Measurements from ENCODE around the gene TRIM27. TPM values are rescaled to one million over a fixed set of nuclear protein-coding genes. Genes with fewer than 3 reads are reported as not detected.

TRIM27 gene
- total RNA-seq, 1 experiment from 2014 or later, result 79.8 TPM

GRCh38 chr6:28920281-28920680 lies 3.5 kb downstream of the TRIM27 start (continued):
- no peak for TF ChIP-seq CBFB (CRISPR knock-in tag; IDR thresholded peaks at IDR 0.05; ENCODE audit: low read depth)
- TF ChIP-seq NFE2L1 (CRISPR knock-in tag; IDR thresholded peaks at IDR 0.05), result no peak
- TF ChIP-seq, protein P1, sequence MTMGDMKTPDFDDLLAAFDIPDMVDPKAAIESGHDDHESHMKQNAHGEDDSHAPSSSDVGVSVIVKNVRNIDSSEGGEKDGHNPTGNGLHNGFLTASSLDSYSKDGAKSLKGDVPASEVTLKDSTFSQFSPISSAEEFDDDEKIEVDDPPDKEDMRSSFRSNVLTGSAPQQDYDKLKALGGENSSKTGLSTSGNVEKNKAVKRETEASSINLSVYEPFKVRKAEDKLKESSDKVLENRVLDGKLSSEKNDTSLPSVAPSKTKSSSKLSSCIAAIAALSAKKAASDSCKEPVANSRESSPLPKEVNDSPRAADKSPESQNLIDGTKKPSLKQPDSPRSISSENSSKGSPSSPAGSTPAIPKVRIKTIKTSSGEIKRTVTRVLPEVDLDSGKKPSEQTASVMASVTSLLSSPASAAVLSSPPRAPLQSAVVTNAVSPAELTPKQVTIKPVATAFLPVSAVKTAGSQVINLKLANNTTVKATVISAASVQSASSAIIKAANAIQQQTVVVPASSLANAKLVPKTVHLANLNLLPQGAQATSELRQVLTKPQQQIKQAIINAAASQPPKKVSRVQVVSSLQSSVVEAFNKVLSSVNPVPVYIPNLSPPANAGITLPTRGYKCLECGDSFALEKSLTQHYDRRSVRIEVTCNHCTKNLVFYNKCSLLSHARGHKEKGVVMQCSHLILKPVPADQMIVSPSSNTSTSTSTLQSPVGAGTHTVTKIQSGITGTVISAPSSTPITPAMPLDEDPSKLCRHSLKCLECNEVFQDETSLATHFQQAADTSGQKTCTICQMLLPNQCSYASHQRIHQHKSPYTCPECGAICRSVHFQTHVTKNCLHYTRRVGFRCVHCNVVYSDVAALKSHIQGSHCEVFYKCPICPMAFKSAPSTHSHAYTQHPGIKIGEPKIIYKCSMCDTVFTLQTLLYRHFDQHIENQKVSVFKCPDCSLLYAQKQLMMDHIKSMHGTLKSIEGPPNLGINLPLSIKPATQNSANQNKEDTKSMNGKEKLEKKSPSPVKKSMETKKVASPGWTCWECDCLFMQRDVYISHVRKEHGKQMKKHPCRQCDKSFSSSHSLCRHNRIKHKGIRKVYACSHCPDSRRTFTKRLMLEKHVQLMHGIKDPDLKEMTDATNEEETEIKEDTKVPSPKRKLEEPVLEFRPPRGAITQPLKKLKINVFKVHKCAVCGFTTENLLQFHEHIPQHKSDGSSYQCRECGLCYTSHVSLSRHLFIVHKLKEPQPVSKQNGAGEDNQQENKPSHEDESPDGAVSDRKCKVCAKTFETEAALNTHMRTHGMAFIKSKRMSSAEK (CRISPR knock-in tag; IDR thresholded peaks at IDR 0.05; ENCODE audit: borderline replicate concordance), result no peak

DNA sequence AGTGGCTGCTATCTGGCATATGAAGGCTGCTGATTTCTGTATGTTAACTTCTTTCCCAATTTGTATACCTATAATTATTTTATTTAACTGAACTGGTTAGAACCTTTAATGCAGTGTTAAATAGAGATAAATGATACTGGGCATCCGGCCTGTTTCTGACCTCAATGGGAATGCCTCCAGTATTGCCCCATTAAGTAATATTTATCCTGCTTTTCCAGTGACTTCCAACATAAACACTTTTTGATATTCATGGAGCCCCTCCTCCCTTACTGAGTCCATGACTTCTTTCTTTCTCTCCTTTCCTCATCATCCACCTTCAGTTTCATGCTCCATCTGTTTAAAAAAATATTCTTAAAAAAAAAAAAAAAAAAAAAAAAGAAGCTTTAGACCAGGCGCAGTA lies 8.8 kb downstream of the TRIM27 start:
- no peaks in the 10 kb centered on the region for H3K4me1 Mint-ChIP-seq
- no peak for TF ChIP-seq SMAD4 (CRISPR knock-in tag; IDR thresholded peaks at IDR 0.05)
- TF ChIP-seq, protein P2, sequence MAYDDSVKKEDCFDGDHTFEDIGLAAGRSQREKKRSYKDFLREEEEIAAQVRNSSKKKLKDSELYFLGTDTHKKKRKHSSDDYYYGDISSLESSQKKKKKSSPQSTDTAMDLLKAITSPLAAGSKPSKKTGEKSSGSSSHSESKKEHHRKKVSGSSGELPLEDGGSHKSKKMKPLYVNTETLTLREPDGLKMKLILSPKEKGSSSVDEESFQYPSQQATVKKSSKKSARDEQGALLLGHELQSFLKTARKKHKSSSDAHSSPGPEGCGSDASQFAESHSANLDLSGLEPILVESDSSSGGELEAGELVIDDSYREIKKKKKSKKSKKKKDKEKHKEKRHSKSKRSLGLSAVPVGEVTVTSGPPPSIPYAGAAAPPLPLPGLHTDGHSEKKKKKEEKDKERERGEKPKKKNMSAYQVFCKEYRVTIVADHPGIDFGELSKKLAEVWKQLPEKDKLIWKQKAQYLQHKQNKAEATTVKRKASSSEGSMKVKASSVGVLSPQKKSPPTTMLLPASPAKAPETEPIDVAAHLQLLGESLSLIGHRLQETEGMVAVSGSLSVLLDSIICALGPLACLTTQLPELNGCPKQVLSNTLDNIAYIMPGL (CRISPR knock-in tag; IDR thresholded peaks at IDR 0.05), result no peak
- TF ChIP-seq, protein P3, sequence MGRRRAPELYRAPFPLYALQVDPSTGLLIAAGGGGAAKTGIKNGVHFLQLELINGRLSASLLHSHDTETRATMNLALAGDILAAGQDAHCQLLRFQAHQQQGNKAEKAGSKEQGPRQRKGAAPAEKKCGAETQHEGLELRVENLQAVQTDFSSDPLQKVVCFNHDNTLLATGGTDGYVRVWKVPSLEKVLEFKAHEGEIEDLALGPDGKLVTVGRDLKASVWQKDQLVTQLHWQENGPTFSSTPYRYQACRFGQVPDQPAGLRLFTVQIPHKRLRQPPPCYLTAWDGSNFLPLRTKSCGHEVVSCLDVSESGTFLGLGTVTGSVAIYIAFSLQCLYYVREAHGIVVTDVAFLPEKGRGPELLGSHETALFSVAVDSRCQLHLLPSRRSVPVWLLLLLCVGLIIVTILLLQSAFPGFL (CRISPR knock-in tag; IDR thresholded peaks at IDR 0.05; ENCODE audit: borderline replicate concordance), result no peak
- TF ChIP-seq ZNF138 (CRISPR knock-in tag; conservative IDR thresholded peaks at IDR 0.05), result no peak
- TF ChIP-seq SMAD3 (CRISPR knock-in tag; IDR thresholded peaks at IDR 0.05; ENCODE audit: borderline replicate concordance), result no peak
- TF ChIP-seq ZNF263 (CRISPR knock-in tag; IDR thresholded peaks at IDR 0.05; ENCODE audit: low read depth), result no peak
- TF ChIP-seq CDX4 (CRISPR knock-in tag; IDR thresholded peaks at IDR 0.05; ENCODE audit: borderline replicate concordance), result no peak
- CTCF ChIA-PET, result no interaction called here
- POLR2A ChIA-PET, result no interaction called here
- no peaks in the 10 kb centered on the region for H3K27me3 Mint-ChIP-seq (ENCODE audit: low read depth)
- no peaks in the 10 kb centered on the region for H3K9me3 Mint-ChIP-seq
- no peak for ATAC-seq
- no peak for DNase-seq (ENCODE audit: low spot score)
- no peak overlapping the region for H3K27ac Mint-ChIP-seq
- no peak overlapping the region for H3K4me3 Mint-ChIP-seq
- H3K36me3 Mint-ChIP-seq, result peaks cover 68% of the 10 kb centered on the region

- ATAC-seq (no peak), DNase-seq (ENCODE audit: low spot score) (no peak)
- no peaks in the 10 kb centered on the region for H3K4me1 Mint-ChIP-seq
- H3K27me3 Mint-ChIP-seq (ENCODE audit: low read depth), result no peaks in the 10 kb centered on the region
- POLR2A ChIA-PET, result interaction anchor here (0.6 to 1.5 kb wide), 2 partner anchors 13 to 969 kb away, joined by 3 to 4 read pairs; partner anchors contain the start of gene TRIM27
- no peak overlapping the region for H3K27ac Mint-ChIP-seq
- H3K36me3 Mint-ChIP-seq, result peaks cover 68% of the 10 kb centered on the region
- no peaks in the 10 kb centered on the region for H3K9me3 Mint-ChIP-seq
- CTCF ChIA-PET, result interaction anchor here (0.5 kb wide), 1 partner anchor 13 kb away, joined by 5 read pairs; no protein-coding TSS in a partner anchor
- no peak overlapping the region for H3K4me3 Mint-ChIP-seq
- TF ChIP-seq, protein P4, sequence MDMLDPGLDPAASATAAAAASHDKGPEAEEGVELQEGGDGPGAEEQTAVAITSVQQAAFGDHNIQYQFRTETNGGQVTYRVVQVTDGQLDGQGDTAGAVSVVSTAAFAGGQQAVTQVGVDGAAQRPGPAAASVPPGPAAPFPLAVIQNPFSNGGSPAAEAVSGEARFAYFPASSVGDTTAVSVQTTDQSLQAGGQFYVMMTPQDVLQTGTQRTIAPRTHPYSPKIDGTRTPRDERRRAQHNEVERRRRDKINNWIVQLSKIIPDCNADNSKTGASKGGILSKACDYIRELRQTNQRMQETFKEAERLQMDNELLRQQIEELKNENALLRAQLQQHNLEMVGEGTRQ (CRISPR knock-in tag; IDR thresholded peaks at IDR 0.05), result no peak
- TF ChIP-seq SP1 (CRISPR knock-in tag; conservative IDR thresholded peaks at IDR 0.05), result no peak
- TF ChIP-seq ZNF138 (CRISPR knock-in tag; conservative IDR thresholded peaks at IDR 0.05), result no peak
- no peak for TF ChIP-seq ZNF416 (CRISPR knock-in tag; IDR thresholded peaks at IDR 0.05)
- TF ChIP-seq NFATC4 (CRISPR knock-in tag; IDR thresholded peaks at IDR 0.05), result no peak
- TF ChIP-seq FOXK1 (CRISPR knock-in tag; IDR thresholded peaks at IDR 0.05), result no peak
- TF ChIP-seq, protein P5, sequence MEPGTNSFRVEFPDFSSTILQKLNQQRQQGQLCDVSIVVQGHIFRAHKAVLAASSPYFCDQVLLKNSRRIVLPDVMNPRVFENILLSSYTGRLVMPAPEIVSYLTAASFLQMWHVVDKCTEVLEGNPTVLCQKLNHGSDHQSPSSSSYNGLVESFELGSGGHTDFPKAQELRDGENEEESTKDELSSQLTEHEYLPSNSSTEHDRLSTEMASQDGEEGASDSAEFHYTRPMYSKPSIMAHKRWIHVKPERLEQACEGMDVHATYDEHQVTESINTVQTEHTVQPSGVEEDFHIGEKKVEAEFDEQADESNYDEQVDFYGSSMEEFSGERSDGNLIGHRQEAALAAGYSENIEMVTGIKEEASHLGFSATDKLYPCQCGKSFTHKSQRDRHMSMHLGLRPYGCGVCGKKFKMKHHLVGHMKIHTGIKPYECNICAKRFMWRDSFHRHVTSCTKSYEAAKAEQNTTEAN (CRISPR knock-in tag; IDR thresholded peaks at IDR 0.05), result no peak
- TF ChIP-seq ZNF317 (CRISPR knock-in tag; IDR thresholded peaks at IDR 0.05; ENCODE audit: borderline replicate concordance, low read depth), result no peak
- no peak for TF ChIP-seq ZNF425 (CRISPR knock-in tag; conservative IDR thresholded peaks at IDR 0.05)
- TF ChIP-seq GABPB1 (CRISPR knock-in tag; IDR thresholded peaks at IDR 0.05), result no peak
- TF ChIP-seq JUN (CRISPR knock-in tag; IDR thresholded peaks at IDR 0.05), result no peak
Measured at GRCh38 chr6:28910901-28911690, 12.7 kb downstream of the TRIM27 start.
